ENCODE results near the gene EED. TPM values are rescaled to one million over a fixed set of nuclear protein-coding genes. Genes with fewer than 3 reads are reported as not detected.
A peak's percentile ranks its signal among the peaks of the same experiment; 100 is the strongest.

EED gene
- total and polyA plus RNA-seq, 9 of the 15 experiments (the other 6 are each of a cell fraction or from before 2014, with no cell fraction given): 33.0 to 110 (median 55.1) TPM

DNA sequence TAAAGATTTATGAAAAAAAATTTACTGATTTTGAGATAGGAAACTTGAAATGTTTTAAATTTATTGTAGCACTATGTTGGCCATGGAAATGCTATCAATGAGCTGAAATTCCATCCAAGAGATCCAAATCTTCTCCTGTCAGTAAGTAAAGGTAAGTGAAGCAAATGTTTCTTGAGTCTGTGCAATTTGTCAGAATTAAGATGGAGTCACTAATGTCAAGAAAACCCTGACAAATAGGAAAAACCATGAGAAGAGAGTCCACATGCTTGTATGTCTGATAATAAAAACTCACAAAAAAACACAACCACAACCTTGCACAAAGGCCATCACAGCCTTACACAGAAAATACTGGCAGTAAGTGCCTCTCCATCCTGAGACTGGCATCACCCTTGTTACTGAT, 12.9 kb downstream of the EED start (continued):
- TF ChIP-seq TEAD1 (CRISPR knock-in tag; IDR thresholded peaks at IDR 0.05): peak in 1 of 2 experiments; percentile 63; a peak in 1 of 4 replicates
- TF ChIP-seq TCF15 (CRISPR knock-in tag; IDR thresholded peaks at IDR 0.05): 0 out of 2 replicates have a peak, but pooled peaks have one; percentile 44
- no peak for TF ChIP-seq NBN (IDR thresholded peaks at IDR 0.05; ENCODE audit: low read depth)
- no peak for TF ChIP-seq CHCHD3 (CRISPR knock-in tag; IDR thresholded peaks at IDR 0.05)
- TF ChIP-seq, protein P1, sequence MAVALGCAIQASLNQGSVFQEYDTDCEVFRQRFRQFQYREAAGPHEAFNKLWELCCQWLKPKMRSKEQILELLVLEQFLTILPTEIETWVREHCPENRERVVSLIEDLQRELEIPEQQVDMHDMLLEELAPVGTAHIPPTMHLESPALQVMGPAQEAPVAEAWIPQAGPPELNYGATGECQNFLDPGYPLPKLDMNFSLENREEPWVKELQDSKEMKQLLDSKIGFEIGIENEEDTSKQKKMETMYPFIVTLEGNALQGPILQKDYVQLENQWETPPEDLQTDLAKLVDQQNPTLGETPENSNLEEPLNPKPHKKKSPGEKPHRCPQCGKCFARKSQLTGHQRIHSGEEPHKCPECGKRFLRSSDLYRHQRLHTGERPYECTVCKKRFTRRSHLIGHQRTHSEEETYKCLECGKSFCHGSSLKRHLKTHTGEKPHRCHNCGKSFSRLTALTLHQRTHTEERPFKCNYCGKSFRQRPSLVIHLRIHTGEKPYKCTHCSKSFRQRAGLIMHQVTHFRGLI (CRISPR knock-in tag; IDR thresholded peaks at IDR 0.05): peak; percentile 63; the same call in 1 of the 2 replicates

DNA sequence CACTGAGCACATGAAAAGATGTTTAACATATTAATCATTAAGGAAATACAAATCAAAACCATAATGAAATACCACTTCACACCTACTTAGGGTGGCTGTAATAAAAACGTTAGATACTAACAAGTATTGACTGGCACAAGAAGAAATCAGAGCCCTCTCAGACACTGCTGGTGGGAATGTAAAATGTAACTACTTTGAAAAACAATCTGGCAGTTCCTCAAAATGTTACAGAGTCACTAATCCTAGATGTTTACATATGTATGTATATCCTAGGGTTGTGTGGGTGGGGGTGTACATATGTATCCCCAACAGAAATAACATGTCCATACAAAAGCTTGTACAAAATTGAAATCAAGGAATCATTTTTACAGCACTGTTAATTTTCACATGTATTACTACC, 15.2 kb downstream of the EED start:
- ChIA-PET POLR2A (interaction anchor here (0.8 to 2.2 kb wide), 3 partner anchors 15 to 78 kb away, joined by 3 to 6 read pairs (median 5); no protein-coding TSS in a partner anchor), CTCF (ENCODE audit: low intra/inter-chr PET ratio) (no interaction called here)
- Histone ChIP-seq H3K4me3 (no peak overlapping the region), H3K9ac (ENCODE audit: insufficient read depth in 1 of 2, low read depth in 2 of 2, low read length in 2 of 2) (no peak overlapping the region), H3K27me3 (ENCODE audit: control insufficient read depth in 2 of 2, insufficient read depth in 2 of 2, low read length in 2 of 2) (no peaks in the 10 kb centered on the region), H3K27ac (ENCODE audit: extremely low read depth, low read depth, low read length) (no peak overlapping the region), H3K36me3 (ENCODE audit: control insufficient read depth, insufficient read depth, low read length) (peaks cover 75% of the 10 kb centered on the region), H3K9me1 (ENCODE audit: control insufficient read depth, insufficient read depth, low read length) (no peaks in the 10 kb centered on the region), H4K20me1 (replicated peaks; ENCODE audit: control insufficient read depth, insufficient read depth, low read length) (no peaks in the 10 kb centered on the region), H3K9me3 (replicated peaks; ENCODE audit: control insufficient read depth, insufficient read depth, low read depth, low read length) (no peaks in the 10 kb centered on the region), H3K79me2 (ENCODE audit: control insufficient read depth, insufficient read depth, low read length) (0 out of 3 replicates have a peak, but pooled peaks cover 2% of the 10 kb centered on the region), H2AFZ (ENCODE audit: low read depth, low read length) (no peak overlapping the region), H3K4me2 (ENCODE audit: insufficient read depth, low read length) (no peak overlapping the region), H3K4me1 (replicated peaks in 1 of 2; ENCODE audit: control insufficient read depth in 2 of 2, insufficient read depth in 2 of 2, low read length in 2 of 2) (no peaks in the 10 kb centered on the region)
- WGBS (ENCODE audit: insufficient coverage, low coverage, missing lambda C conversion rate): 31% methylated on average over 1 of the region's 1 CpG
- in situ Hi-C loops (cut with MboI): no loop called here
- intact Hi-C loops (cut with micrococcal nuclease): no loop called here
- FAIRE-seq (no peak), ATAC-seq (no peak), DNase-seq (ENCODE audit: extremely low read depth in 1 of 4, low spot score in 3 of 4) (no peak)
- BruUV-seq (replicated peaks): no TSS peak
- TF ChIP-seq, protein P2, sequence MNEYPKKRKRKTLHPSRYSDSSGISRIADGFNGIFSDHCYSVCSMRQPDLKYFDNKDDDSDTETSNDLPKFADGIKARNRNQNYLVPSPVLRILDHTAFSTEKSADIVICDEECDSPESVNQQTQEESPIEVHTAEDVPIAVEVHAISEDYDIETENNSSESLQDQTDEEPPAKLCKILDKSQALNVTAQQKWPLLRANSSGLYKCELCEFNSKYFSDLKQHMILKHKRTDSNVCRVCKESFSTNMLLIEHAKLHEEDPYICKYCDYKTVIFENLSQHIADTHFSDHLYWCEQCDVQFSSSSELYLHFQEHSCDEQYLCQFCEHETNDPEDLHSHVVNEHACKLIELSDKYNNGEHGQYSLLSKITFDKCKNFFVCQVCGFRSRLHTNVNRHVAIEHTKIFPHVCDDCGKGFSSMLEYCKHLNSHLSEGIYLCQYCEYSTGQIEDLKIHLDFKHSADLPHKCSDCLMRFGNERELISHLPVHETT (CRISPR knock-in tag; conservative IDR thresholded peaks at IDR 0.05 in 1 of 2, IDR thresholded peaks at IDR 0.05 in 1 of 2): no peak
- TF ChIP-seq NFIC (IDR thresholded peaks at IDR 0.05) (no peak), ZBTB7A (IDR thresholded peaks at IDR 0.05; ENCODE audit: borderline replicate concordance, control insufficient read depth, low read depth, low read length) (no peak), CEBPB (tag; IDR thresholded peaks at IDR 0.05) (no peak), KLF6 (CRISPR knock-in tag; IDR thresholded peaks at IDR 0.05; ENCODE audit: borderline replicate concordance) (no peak), ZNF696 (CRISPR knock-in tag; conservative IDR thresholded peaks at IDR 0.05) (no peak), ATF4 (CRISPR knock-in tag; IDR thresholded peaks at IDR 0.05) (no peak), TSHZ1 (CRISPR knock-in tag; IDR thresholded peaks at IDR 0.05) (no peak)
